Activated T-helper 1 cell treated with Interleukin-2 at 50 U/mL for 16 hours (primary cell): ENCODE results near the gene POLN.

ENCODE experiments used
- DNase-seq: peaks from one replicate; pipeline ENCODE4 v3.0.0-alpha.2; 2020; ENCODE audit warnings: low read depth

Gene POLN

DNA sequence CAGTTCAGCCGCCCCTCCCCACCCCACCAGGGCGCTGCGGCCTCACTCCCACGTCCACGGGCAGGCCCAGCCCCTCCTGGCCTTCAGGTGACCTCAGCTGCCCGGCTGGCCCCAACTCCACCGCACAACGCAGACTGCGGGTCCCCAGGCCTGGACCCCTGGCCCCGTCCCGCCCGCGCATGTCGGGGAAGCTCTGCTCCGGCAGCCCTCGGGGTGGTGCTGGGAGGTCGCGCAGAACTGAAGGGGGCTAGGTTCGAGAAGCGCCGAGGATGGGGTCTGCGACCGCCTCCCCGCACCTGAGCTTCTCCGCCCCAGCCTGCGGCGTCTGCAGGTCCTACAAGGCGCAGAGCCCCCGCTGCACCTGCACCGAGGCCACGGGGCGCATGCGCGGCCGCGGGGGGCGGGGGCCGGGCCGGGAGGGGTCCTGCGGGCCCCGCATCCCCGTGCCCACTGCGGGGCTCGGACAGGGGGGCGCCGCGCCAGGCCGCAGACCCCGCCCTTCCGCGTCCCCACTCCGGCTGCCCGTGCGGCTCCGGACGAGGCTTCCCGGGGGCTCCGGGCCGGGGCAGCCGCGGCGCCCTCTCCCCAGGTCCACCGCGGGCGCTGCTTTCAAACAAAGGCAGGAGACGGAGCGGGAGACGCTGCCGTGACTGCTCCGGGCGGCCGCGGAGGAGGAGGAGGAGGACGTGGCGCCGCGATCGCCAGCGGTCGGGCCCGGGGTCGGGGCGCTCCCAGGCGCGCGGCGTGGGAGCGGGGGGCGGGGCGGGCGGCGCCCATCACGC is 183.5 kb downstream of the POLN start:
- no peak for DNase-seq

DNA sequence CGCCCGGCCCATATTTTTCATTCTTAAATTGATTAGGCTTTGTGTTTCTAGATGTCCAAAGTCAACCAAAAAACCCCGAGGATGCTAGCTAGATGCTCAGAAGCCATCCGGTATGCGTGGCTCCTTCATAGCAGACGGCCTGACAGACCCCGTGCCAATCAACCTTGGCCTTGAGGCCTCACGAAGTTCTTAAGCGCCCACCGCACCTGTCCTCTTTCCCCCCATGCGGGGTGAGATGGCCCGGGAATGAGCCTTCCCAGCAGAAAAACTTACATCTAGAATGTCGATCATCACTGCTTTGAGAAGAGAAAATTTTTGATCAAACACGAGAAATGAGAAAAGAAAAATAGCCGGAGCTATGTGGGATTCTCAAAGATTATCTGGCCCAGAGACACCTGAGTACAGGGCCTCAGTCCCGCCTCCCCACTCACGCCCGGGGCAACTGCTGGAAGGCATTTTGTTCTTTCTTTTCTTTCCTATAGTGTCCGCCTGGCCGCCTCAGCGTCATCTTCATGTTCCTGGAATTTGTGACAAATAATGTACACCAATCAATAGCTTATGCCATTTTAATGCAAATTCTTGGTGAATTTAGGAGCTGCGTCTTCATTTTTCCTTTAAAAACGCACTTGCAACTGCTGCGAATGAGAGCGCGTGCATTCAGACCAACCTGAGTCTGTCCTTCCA is 184.4 kb downstream of the POLN start:
- DNase-seq, result no peak

DNA sequence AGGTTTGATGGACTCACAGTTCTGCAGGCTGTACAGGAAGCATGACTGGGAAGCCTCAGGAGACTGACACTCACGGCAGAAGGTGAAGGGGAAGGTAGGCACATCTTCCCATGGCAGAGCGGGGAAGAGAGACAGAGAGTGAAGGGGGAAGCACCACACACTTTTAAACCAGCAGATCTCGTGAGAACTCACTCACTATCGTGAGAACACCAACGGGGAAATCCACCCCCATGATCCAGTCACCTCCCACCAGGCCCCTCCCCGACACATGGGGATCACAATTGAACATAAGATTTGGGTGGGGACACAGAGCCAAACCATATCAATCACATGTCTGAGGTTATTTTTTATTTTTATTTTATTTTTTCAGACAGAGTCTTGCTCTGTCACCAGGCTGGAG is 187.7 kb downstream of the POLN start:
- DNase-seq, result no peak

- no peak for DNase-seq
These were observed 190.8 kb downstream of the POLN start for GRCh38 chr4:2051086-2051485.

DNA sequence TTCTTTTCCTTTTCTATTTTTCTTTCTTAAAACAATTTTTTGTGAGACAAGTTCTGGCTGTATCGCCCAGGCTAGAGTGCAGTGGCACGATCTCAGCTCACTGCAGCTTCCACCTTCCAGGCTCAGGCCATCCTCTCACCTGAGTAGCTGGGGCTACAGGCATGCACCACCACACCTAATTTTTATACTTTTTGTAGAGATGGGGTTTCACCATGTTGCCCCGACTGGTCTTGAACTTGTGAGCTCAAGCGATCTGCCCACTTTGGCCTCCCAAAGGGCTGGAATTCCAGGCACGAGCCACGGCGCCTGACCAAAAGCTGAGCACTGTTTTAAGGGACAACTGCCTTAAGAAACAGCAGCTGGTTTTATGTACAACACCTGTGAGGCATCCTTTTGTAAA is 192.1 kb downstream of the POLN start:
- DNase-seq, result no peak

DNA sequence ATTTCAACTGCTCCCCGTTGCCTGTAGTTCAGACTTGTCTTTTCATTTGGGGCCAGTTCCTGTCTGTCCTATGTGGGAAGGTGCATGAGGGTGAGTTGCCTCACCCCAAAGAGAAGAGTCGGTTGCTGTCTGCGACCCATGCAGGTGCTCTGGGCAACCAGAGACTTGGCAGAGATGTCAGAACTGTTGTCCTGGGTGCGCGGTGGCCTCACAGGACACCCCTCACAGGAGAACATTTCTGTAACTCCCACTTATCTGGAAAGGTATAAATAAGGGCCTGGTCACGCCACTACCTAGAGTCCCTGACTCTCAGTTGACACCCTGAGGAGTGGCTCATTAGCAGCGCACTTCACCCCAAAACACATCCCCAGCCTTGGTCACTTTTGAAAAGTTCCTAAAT is 192.5 kb downstream of the POLN start:
- DNase-seq, result no peak

DNA sequence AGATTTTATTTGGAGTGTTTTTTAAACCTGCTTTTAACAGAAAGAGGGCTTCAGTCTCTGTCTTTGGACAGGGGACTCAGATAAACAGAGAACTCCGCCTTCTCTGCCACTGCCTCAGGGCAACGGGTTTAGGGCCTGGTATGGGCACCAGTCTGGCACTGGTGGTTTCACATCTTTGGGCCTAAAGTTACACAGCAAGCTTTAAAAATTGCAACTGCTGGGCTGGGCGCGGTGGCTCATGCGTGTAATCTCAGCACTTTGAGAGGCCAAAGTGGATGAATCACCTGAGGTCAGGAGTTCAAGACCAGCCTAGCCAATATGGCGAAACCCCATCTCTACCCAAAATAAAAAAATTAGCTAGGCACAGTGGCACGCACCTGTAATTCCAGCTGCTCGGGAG is 193.1 kb downstream of the POLN start:
- DNase-seq, result no peak

- no peak for DNase-seq
These were observed 193.9 kb downstream of the POLN start for GRCh38 chr4:2047781-2048581.

GRCh38 chr4:2047031-2047660 is 194.8 kb downstream of the POLN start:
- no peak for DNase-seq

- no peak for DNase-seq
These were observed 195.6 kb downstream of the POLN start for GRCh38 chr4:2046031-2046961.

GRCh38 chr4:2045518-2045951 is 196.4 kb downstream of the POLN start:
- DNase-seq, result no peak

DNA sequence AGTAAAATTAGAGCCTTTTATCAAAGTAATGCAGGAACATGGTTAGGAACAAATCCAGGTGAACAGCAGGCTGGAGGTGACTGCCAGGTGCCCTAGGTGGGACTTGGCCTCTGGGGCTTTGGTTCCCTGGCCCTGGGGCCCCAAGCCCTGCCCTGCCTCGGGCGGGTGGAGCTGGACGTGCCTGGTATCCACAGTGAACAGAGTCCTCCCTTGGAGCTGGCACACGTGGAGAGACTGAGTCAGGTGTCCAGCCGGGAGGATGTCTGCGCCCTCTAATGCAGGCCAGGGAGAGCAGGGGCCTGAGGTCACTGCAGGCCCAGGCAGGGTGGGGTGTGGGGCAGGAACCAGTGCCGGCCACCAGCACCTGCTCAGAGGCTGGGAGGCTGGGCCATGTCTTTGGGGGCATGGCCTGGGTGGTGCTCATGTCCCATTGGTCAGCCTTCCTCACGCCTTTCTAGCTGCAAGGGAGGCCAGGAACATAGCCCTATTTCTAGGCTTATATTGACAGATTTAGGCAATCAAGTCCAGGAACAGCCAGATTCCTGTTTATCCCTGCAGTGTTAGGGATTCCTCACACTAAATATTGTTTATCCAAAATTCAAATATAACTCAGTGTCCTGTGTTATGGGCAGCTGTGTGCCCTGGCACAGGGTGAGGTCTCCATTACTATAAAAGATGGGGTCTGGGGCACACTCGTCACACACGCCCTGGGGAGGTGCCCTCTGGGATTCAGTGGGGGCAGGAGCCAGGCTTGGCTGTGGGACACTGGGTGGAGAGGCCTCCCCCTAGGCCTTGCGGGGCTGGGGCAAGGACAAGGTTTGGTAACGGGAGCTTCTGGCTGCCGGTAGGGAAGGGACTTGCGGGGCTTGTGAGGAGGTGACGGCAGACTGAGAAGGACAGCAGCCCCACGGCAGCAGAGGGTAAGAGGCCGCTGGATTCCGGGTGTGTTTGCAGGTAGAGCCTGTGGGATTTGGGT is 197.1 kb downstream of the POLN start:
- no peak for DNase-seq

- DNase-seq, result no peak
These were observed 197.8 kb downstream of the POLN start for GRCh38 chr4:2044119-2044485.

GRCh38 chr4:2043396-2044118 is 198.4 kb downstream of the POLN start:
- DNase-seq, result no peak

- DNase-seq, result no peak
These were observed 198.9 kb downstream of the POLN start for GRCh38 chr4:2042947-2043395.

DNA sequence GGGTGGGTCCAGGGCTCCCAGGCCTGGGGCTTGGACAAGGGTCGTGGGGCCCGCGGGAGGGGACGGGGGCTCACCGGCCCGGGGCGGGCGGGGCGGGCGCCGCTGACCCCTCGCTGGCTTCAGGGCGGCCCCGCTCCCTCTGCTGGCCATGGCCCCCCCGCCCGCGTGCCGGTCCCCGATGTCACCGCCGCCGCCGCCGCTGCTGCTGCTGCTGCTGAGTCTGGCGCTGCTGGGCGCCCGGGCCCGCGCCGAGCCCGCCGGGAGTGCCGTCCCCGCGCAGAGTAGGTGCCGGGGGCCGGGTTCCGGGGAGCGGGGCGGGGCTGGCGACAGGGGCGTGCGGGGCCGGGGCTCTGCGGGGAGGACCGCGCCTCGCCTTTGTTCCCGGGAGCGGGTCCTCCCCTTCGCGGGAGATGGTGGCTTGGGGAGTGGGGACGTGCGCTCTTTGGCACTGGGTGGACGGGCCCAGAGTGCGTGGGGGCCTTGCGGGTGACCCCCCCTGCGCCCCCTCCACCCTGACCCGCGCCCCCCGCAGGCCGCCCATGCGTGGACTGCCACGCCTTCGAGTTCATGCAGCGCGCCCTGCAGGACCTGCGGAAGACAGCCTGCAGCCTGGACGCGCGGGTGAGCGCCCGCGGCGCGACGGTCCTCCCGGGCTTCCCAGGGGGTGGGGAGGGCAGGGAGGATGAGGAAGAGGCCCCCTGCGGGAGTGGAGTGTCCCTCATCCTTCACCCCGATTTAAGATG is 199.5 kb downstream of the POLN start:
- peak; percentile 15 for DNase-seq

- DNase-seq, result peak; percentile 70
These were observed 200.4 kb downstream of the POLN start for GRCh38 chr4:2041239-2042130.
